GM21423 (cell line): ENCODE results near the gene LPP.

ENCODE experiments used
- ATAC-seq: cut with Tn5 transposase; IDR thresholded peaks from one replicate; pipeline ENCODE4 v1.9.1; 2021; ENCODE audit warnings: mild to moderate bottlenecking, moderate library complexity; ENCODE audit not compliant: unreplicated experiment

The LPP gene

DNA sequence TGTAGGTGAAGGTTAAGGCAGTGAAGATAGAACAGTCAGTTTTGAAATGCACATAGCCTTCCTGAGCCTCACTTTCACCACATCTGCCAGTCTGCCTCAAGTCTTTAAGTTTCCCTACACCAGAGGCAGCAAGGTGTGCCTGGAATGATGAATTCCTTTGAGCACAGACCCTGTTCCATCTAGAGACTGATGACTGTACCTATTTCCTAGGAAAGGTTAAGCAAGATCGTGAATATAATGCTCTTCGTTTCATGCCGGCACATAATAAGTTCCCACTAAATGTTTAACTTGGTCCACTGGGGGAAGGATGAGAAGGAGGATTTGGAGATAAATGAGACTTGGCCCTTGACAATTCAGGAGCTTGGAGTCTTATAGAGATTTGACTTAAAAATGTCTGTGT, 141.9 kb downstream of the LPP start:
- no peak for ATAC-seq

DNA sequence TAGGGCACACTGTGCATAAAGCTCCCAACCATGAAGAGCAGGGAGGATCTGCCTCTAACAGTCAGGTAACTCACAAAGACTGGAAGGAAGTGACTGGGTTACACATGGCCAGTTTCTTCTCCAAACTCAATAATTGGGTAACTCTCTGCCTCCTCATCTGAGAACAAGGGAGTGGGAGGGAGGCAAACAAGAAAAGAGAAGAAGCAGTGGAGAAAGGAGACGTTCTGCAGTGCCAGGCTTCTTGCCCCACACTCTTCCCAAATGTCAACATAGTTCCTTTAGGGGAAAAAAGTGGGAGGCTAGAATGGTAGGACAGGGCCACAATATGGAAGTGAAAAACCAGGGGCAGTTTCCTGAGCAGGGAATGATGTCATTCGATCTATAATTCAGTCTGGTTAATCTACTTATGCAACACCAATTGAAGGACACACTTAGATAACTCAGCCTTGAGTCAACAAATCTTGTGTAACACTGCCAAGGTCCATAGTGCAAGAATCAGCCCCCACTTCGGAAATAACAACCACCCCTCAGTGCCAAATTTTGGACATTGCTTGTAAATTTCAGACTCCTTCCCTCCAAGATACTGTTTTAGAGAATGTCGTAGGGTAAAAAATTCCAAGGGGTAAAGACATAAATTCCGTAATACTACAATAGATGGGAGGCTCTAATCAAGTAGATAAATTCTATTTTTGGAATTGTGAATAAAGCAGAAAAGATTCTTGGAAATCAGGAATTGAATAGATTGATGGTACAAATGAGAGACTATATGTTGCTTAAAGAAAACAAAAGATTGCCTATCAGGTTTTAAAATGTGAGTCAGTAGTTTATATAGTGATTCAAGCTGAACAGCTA, 143.0 kb downstream of the LPP start:
- ATAC-seq: no peak

DNA sequence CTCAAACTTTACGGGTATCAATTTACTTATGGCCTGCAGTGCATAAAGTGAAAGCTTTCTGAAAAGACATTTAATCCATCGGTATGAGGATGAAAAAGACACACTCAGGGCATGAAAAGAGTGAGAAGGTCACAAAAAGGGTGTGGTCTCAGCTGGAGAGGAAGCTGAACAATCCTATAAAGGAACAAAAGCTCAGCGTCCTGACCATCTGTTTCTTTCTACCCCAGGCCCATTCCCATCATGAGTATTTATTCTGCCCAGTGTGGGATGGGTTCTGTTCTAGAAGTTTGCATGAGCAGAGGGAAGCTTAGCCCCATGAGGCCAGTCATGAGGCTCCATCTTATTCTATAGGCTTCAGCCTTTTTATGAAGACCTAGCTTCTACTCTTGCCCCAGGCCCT, 144.6 kb downstream of the LPP start:
- ATAC-seq: no peak

DNA sequence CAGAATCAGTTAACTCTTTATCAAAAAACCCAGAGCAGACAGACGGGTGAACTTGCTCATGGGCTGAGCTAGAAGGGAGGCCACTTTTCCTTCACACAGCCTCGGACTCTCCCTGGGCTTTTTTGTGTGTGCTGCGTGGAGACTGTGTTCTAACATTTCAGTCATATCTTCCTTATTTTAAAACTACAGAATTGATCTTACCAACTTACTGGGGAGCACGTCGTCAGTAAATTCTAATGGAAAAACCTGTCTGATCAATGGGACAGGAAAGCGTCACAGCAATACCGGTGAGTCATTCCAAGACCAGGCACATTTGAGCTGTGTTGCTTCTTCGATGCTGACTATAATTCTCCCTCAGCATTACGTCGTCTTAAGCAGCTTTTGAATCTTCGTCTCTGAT, 145.1 kb downstream of the LPP start:
- ATAC-seq: no peak

DNA sequence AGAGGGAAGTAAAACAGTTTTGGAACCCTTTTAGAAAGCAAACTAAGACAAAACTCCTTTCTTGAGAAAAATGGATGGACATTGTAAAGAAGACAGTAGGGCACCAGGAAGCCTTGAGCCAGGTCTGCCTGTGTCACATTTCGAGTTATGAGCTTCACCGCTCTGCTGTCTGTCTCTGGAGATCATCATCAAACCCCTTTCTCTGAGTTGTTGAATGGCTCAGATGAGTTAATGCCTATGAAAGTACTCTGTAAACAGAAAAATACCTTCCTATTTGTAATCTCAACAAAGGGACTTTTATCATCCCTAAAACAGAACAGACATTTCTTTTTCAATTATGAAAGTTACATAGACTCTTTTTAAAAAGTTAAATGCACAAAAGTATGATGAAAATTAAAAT, 145.8 kb downstream of the LPP start:
- ATAC-seq: no peak

DNA sequence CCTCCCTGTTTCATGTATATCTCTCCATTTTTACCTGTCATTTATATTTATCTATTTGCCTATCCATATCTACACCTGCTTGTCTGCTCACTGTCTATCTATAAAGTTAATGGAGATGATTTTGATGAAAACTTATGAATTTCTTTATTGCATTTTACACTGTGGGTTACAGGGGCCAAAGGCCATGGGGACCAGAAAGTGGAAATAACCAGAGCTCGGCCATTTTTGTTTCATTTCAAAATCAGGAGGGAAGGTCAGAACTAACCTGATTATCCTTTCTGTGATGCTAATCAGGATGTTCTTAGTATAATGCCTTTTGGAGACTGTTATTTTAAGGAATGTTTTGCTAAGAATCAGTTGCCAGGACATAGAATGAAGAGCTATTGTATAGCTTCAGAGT, 147.2 kb downstream of the LPP start:
- ATAC-seq: no peak

DNA sequence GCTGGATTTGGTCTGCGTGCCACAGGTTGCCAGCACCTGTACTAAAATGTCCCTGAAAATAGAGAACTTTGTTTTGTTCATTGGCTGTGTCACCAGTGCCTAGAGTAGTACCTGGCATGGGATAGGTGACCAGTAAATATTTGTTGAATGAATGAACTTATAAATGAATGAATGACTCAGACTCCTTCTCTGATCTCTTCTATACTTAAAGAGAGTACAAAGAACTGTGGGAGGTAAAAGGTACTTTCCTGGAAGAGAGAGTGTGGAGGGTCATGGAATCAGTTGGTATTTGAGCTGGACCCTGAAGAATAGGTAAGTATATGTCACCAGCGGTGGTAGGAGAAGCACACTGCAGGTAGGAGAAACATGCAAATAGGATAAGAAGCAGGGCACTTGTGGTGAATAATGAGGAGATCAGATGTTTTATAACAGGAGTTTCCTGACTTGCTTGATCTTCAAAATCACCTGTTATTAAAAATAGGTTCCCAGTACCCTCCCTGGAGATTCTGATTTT, 149.4 kb downstream of the LPP start:
- ATAC-seq: no peak

DNA sequence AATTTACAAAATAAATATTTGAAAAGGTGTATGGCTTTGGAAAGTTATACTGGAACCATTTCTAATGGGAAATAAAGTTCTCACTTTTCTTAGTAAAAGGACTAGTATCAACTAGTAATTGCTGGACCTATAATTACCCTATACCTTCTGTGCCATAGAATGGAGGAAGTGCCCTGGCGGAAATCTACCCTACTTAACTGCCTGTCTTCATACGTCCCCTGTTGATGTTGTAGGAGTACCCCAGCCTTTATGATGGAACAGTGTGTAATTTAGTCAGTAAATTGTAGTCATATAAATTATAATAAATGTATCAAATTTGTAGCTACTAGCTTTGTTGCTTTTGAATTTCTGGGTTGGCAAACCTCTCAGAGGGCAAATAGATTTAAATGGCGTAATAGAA, 149.9 kb downstream of the LPP start:
- no peak for ATAC-seq

DNA sequence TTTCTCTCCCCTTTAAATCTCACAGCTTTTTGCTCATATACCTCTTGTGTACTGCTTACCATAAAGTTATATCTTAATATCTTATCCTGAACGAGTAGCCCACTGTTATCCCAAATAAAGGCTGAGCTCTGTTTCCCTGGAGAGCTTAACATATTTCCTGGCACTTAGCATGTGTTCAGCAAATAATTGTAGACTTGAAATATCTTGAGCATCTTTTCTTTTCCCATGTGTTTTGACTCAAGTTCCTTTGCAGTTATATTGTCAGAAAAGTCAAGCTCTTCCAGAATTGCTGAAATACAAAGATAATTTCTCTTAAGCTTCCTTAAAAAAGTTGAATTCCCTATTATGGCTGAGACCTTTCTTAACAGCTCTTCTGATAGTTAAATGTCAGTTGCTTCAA, 150.5 kb downstream of the LPP start:
- no peak for ATAC-seq

DNA sequence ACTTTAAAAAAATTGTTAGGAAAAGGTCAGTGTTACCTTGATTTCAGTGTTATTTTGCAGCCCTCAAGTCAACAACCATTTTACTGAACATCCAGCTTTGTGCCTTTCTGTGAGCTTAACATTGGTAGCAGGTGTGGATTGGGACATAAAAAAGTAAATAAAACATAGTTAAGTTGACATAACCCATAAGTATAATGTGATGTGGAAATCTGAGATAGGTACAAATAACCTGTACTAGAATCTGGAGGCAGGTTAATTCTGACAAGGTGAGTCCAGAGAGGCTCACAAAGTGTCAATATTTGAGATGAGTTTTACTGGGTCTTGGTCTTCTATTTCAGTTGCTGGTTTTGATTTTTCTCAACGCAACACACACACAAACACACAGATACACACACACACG, 151.3 kb downstream of the LPP start:
- no peak for ATAC-seq

DNA sequence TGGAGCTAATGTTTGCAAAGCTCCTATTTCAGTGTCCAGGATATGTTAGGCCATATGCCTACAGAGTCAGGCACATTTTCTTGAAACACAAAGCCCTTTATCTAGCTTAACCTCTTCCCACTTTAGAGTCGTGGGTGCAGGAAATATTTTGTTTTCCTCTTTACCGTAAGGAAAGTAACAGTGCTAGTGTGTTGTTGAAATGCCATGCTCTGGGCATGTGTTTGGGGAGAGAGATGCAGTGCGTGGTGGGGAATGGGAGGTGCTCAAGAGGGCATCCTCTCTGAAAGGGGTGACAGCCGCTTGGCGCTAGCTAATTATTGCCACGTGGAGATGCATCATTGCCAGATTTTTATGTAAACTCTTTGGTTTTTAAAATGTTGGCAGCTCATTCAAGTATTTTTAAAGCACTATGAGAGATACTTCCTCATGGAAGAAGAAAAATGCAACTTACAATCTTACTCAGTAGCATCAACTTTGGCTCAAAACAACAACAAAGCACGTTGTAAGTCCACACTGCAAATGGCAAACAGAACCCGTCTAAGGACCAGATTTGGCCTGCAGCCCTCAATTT, 152.6 kb downstream of the LPP start:
- ATAC-seq: no peak

DNA sequence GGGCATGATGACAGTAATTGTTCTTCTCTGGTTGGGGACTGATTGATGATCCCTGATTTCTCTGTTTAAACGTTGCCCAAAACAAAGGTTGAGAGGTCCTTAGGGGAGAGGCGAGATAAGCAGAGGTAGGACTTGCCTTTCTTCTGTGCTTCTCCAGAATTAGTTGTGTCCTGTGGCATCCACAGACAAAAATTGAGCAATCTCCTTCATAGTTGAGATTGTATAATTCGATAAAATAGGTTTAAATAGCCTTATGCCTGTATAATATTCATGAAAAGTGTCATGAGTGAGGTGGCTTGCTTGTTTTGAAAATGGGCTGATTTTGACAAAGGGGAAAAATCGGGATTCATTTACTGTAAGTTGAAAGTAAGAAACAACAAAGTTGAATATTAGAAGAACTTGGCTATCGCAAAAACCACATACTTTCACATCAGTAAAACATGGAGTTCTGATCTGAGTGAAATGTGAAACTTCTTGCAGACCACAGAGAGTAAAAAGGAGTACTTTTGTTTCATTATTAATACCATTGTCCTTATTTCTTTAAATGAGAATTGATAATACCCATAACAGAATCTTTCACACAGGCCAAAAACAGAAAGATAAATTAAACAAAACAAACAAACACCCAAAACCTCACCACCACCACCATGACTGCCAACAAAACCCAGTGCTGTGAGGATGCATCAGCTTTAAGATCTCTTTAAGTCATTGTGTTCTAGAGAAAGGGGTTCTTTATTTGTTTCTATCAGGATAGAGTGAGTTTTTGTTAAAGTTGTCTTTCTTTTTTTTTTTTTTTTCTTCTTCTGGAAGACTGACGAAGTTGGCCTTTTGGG, 155.7 kb downstream of the LPP start:
- peak; percentile 98 for ATAC-seq

DNA sequence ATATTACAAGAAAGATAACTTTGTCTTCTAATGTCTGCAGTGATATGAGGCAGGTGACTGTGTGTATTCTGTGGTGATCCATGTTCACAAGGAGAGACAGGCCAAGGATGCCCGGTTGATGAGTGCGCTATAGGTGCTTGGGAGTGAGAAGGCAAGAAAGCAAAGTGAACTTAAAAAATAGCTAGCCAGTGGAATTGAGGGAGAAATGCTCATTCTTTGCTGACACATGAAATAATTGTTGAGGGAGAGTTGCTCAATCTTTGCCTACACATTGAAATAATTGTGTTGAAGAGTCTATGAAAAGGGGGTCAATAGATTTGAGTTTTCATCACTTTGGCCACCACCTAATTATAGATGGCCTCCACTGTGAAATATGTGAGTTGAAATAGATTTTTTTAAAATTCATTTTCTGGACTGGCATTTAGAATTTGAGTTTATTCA, 156.3 kb downstream of the LPP start:
- no peak for ATAC-seq

DNA sequence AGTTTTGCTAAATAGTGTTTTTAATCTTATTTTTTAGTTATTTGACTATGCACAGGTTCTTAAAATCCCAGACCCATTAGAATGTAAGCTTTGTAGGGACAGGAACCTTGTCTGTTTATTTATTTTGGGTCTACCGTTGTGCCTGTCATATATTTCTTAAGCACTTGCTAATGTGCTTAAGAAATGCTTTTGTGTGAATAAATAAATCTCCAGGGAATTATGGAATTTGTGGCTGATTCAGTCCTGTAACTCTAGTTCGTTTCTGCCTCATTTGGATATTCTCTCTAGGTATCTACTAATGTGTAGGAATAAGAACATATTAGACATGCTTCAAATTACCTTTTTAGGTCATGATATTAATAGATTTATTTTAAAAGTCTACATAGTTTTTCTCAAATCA, 161.6 kb downstream of the LPP start:
- ATAC-seq: no peak

DNA sequence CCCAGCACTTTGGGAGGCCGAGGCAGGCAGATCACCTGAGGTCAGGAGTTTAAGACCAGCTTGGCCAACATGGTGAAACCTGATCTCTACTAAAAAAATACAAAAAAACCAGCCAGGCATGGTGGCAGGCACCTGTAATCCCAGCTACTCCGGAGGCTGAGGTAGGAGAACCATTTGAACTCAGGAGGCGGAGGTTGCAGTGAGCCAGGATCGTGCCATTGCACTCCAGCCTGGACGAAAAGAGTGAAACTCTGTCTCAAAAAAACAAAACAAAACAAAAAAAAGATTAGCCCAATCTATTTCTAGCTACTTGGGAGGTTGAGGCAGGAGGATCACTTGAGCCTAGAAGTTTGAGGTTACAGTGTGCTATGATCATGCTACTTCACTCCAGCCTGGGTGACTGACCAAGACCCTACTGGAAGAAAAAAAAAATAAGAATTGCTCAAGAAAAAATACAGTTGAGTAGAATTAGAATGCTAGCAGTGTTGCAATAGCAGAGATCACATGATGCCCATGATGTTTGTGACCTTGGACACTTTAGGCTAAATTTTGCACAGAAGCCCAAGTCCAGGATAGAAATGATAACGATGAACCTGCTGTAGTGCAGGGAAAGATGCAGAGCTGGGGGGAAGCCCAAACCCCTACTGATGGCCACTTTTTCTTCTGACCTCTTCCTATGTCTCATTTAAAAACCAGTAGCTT, 162.2 kb downstream of the LPP start:
- no peak for ATAC-seq

DNA sequence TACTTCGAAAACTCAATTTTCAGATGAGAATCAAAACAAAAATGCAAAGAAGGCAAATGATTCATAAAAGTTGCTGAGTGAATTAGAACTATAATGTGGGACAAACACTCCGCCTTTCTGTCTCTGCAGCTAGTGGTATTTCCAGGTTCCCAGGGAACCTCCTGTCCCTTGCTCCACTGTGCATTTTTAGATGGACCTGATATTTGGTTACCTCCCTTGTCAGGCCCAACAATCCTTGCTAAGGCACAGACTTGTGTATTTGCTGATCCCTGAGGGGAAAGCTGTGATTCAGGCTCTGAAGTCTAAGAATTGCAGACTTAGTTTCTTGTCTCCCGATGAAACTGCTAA, 162.7 kb downstream of the LPP start:
- no peak for ATAC-seq

DNA sequence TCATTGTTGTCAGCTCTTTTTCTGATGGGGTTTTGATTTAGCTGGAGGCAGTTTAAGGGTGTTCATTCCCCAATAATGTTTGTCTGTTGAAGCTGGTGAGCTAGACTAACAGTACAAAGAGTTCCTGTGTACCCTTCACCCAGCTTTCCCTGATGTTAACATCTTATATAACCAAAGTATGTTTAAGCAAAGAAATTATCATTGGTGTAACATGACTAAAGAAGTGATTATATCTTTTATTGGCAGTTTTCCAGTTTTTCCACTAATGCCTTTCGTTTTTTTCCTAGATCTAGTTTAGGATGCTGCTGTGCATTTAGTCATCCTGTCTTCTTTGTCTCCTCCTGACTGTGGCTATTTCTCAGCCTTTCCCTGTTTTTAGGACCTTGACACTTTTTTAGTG, 165.6 kb downstream of the LPP start:
- ATAC-seq: no peak

DNA sequence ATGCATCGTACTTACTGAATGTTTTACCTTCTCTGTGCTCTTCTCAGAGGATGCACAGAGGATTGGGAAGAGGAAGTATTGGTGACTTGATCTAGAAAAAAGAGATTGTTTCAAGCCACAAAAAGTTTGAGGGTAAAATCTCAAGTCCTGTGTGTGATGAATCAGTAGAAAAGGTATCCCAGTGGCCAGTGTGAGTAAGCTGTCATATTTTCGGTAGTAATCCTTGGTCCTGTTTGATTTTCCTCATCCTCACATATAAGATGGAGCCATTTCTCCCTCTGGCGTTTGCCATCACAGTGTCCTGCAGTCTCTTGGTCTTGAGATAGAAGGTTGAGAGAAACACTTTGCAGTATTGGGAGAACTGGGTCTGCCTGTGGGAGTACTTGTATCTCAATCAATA, 166.8 kb downstream of the LPP start:
- ATAC-seq: no peak

DNA sequence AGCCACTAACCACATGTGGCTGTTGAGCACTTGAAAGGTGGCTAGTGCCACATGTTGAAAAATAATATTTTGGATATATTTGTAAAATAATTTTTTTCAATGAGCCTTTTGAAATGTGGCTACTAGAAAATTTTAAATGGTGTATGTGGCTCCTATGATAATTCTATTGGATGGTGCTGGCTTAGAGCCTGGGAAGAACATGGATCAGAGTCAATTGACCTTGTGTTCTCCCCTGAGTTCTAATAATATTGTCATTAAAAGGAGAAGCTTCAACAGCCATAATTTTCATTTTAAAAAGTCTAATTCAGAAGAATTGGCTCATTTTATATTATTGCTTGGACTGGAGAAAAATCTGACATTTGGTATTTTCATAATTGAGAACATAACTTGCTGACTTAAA, 167.3 kb downstream of the LPP start:
- no peak for ATAC-seq

DNA sequence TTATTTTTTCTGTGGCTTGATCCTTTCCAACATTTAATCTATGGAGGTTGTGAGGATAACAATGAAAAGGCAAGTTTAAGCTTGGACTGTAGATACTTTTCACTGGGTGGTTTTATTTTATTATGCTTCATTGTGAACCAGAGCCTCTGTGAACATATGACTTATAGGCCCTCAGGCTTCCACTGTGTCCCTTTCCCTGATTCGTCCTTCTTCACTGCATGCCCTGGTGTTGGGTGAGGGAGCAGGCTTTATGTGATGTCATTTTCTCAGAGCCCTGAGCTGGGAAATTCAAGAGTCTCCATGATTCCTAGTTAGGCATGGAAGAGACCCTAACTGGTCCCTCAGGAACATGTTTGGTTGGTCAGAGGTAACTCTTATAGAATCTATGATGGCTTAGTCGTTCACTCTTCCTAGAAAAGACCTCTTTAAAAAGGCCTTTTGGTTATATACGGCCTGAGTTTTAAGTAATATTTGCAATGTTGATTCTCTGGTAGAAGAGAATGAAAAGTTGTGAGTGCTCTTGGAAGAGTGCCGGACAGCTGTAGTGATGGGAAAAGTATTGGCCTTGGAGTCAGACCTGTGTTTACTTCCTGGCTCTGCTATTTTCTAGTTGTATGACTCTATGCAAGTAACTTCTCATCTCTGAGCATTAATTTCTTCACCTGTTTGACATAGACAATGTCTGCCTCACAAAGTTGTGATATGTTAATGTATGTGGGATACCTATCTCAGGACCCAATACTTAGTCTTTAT, 168.4 kb downstream of the LPP start:
- no peak for ATAC-seq
